ENCODE data around the gene SPC24.

DNA sequence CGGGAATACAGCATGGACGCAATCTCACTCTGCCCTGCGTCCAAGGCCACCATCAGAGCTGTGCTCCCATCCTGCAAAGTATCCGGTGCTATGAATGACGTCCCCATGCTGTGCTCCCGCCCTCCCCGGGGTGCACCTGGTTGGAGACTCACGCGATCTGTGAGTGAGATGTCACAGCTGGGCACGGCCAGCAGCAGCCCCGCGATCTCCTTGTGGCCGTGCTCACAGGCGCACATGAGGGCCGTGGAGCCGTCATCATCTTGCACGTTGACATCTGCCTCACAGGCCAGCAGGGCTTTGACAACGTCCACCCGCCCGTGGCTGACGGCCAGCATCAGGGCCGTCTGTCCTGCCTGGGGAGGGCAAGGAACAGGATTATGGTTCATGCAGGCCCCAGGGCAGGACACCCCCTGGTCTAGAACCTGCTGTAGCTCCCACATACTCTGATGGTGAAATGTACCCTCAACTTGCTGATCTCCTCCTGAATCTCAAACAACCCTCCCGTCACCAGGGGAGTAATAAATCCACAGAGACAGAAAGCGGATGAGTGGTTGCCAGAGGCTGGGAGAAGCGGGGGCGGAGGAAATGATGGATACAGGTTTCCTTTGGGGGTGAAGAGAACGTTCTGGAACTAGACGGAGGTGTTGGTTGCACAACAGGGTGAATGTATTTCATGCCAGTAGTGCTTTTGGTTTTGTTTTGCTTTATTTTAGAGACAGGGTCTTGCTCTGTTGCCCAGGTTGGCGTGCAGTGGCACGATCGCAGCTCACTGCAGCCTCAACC, 14.5 kb upstream of the SPC24 start:
- TF ChIP-seq POLR2A (IDR thresholded peaks at IDR 0.05), result no peak
- TF ChIP-seq, protein P1, sequence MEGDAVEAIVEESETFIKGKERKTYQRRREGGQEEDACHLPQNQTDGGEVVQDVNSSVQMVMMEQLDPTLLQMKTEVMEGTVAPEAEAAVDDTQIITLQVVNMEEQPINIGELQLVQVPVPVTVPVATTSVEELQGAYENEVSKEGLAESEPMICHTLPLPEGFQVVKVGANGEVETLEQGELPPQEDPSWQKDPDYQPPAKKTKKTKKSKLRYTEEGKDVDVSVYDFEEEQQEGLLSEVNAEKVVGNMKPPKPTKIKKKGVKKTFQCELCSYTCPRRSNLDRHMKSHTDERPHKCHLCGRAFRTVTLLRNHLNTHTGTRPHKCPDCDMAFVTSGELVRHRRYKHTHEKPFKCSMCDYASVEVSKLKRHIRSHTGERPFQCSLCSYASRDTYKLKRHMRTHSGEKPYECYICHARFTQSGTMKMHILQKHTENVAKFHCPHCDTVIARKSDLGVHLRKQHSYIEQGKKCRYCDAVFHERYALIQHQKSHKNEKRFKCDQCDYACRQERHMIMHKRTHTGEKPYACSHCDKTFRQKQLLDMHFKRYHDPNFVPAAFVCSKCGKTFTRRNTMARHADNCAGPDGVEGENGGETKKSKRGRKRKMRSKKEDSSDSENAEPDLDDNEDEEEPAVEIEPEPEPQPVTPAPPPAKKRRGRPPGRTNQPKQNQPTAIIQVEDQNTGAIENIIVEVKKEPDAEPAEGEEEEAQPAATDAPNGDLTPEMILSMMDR (IDR thresholded peaks at IDR 0.05), result no peak

Data from breast epithelium (tissue), 3 donors.